ENCODE results near the gene FBRS. TPM values are rescaled to one million over a fixed set of nuclear protein-coding genes. Genes with fewer than 3 reads are reported as not detected.

The FBRS gene
- total RNA-seq, 2 experiments from 2014 or later, result 36.8 to 89.8 TPM

DNA sequence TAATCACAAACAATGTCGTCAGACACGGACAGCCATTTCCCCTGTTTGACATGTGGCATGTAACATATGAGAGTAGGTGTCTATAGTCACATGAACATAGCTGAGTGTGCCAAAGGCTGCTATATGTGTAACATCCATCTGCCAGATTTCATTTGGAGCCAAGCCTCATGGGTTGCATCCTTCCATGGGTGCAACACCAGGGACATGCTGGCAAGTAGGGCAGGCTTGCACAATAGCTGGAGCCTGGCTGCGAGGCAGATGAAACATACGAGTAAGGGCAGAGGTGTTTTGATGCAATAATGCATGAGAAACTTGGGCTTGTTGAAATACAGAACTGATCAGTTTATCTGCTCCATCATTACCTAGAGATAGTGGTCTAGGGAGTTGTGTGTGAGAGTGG lies 39.0 kb upstream of the FBRS start:
- Histone ChIP-seq H3K4me2 (ENCODE audit: low read length) (no peak overlapping the region), H4K20me1 (ENCODE audit: insufficient read depth, low read length) (no peaks in the 10 kb centered on the region), H3K27ac (ENCODE audit: low read depth, low read length, poor library complexity, severe bottlenecking) (no peak overlapping the region), H3K36me3 (ENCODE audit: insufficient read depth, low read length) (no peaks in the 10 kb centered on the region), H3K79me2 (ENCODE audit: insufficient read depth, low read depth, low read length) (no peaks in the 10 kb centered on the region), H3K9me3 (ENCODE audit: low read length) (peaks cover 7% of the 10 kb centered on the region; the same call in 1 of the 2 replicates), H2AFZ (ENCODE audit: low read length) (no peak overlapping the region), H3K4me1 (ENCODE audit: insufficient read depth, low read length, poor library complexity, severe bottlenecking) (peaks cover 11% of the 10 kb centered on the region), H3K9me2 (ENCODE audit: insufficient read depth, low read length) (no peaks in the 10 kb centered on the region), H3K4me3 (ENCODE audit: low read depth, low read length, poor library complexity, severe bottlenecking) (no peak overlapping the region)
- ChIA-PET POLR2A (interaction anchor here (0.6 to 1.2 kb wide), 3 partner anchors 17 to 207 kb away, joined by 3 to 4 read pairs (median 3); no protein-coding TSS in a partner anchor), CTCF (ENCODE audit: unreplicated experiment) (interaction anchor here (1.5 kb wide), 1 partner anchor 10 kb away, joined by 3 read pairs; no protein-coding TSS in a partner anchor)
- no TSS peak for BruUV-seq (replicated peaks)
- intact Hi-C loops (cut with micrococcal nuclease; ENCODE audit: unreplicated experiment), result no loop called here
- no peak for TF ChIP-seq EZH2phosphoT487 (IDR thresholded peaks at IDR 0.05; ENCODE audit: borderline replicate concordance, low read depth, low read length)
- no peak for DNase-seq (ENCODE audit: low spot score)

DNA sequence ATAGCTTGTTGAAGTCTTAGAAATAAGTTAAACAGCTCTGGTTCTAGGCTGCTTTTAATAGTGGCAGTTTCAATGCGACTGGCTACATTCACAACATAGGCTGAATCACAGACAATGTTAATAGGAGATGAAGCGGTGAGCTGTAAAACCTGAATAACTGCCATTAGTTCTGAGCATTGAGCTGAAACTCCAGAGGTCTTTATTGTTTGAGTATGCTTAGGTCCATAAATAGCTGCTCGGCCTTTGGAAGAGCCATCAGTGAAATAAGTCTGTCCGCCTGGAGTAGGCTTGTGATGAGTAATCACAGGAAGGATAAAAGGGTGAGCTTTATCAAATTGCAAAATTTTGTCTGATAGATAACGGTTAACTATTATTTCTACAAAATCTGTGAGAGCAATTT lies 38.6 kb upstream of the FBRS start:
- Histone ChIP-seq H4K20me1 (ENCODE audit: insufficient read depth, low read length) (no peaks in the 10 kb centered on the region), H3K36me3 (ENCODE audit: insufficient read depth, low read length) (no peaks in the 10 kb centered on the region), H2AFZ (ENCODE audit: low read length) (no peak overlapping the region), H3K9me2 (ENCODE audit: insufficient read depth, low read length) (no peaks in the 10 kb centered on the region), H3K4me2 (ENCODE audit: low read length) (no peak overlapping the region), H3K9me3 (ENCODE audit: low read length) (peaks cover 7% of the 10 kb centered on the region; the same call in 1 of the 2 replicates), H3K27ac (ENCODE audit: low read depth, low read length, poor library complexity, severe bottlenecking) (no peak overlapping the region), H3K4me1 (ENCODE audit: insufficient read depth, low read length, poor library complexity, severe bottlenecking) (peaks cover 9% of the 10 kb centered on the region), H3K79me2 (ENCODE audit: insufficient read depth, low read depth, low read length) (no peaks in the 10 kb centered on the region), H3K4me3 (ENCODE audit: low read depth, low read length, poor library complexity, severe bottlenecking) (no peak overlapping the region)
- no peak for TF ChIP-seq EZH2phosphoT487 (IDR thresholded peaks at IDR 0.05; ENCODE audit: borderline replicate concordance, low read depth, low read length)
- TF ChIP-seq, protein P1, sequence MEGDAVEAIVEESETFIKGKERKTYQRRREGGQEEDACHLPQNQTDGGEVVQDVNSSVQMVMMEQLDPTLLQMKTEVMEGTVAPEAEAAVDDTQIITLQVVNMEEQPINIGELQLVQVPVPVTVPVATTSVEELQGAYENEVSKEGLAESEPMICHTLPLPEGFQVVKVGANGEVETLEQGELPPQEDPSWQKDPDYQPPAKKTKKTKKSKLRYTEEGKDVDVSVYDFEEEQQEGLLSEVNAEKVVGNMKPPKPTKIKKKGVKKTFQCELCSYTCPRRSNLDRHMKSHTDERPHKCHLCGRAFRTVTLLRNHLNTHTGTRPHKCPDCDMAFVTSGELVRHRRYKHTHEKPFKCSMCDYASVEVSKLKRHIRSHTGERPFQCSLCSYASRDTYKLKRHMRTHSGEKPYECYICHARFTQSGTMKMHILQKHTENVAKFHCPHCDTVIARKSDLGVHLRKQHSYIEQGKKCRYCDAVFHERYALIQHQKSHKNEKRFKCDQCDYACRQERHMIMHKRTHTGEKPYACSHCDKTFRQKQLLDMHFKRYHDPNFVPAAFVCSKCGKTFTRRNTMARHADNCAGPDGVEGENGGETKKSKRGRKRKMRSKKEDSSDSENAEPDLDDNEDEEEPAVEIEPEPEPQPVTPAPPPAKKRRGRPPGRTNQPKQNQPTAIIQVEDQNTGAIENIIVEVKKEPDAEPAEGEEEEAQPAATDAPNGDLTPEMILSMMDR (conservative IDR thresholded peaks at IDR 0.05; ENCODE audit: low read length), result no peak
- DNase-seq (ENCODE audit: low spot score), result no peak
- POLR2A ChIA-PET, result interaction anchor here (0.6 to 1.2 kb wide), 5 partner anchors 13 to 208 kb away, joined by 3 to 6 read pairs (median 3); no protein-coding TSS in a partner anchor
- BruUV-seq (replicated peaks), result no TSS peak
- intact Hi-C loops (cut with micrococcal nuclease; ENCODE audit: unreplicated experiment), result no loop called here
- CTCF ChIA-PET (ENCODE audit: unreplicated experiment), result interaction anchor here (1.5 kb wide), 1 partner anchor 10 kb away, joined by 3 read pairs; no protein-coding TSS in a partner anchor

DNA sequence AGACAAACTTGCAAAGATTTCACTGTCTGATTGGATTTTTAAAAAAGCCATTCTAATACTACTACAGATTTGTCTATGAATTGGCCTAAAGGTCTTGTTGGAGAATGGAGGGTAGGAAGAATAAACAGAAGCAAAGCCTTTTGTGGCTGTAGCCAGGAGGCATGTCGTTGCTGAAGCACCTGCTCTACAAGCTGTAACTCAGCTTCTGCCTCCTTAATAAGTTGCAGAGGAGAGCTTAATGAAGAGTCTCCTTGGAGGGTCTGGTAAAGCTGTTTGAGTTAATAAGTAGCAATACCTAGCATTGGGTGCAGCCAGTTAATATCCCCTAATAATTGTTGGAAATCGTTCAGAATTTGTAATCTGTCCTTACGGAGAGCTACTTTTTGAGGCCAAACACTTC lies 38.1 kb upstream of the FBRS start:
- Histone ChIP-seq H3K4me3 (ENCODE audit: low read depth, low read length, poor library complexity, severe bottlenecking) (no peak overlapping the region), H4K20me1 (ENCODE audit: insufficient read depth, low read length) (no peaks in the 10 kb centered on the region), H3K9me3 (ENCODE audit: low read length) (peaks cover 7% of the 10 kb centered on the region; the same call in 1 of the 2 replicates), H2AFZ (ENCODE audit: low read length) (no peak overlapping the region), H3K4me2 (ENCODE audit: low read length) (no peak overlapping the region), H3K9me2 (ENCODE audit: insufficient read depth, low read length) (no peaks in the 10 kb centered on the region), H3K27ac (ENCODE audit: low read depth, low read length, poor library complexity, severe bottlenecking) (no peak overlapping the region), H3K36me3 (ENCODE audit: insufficient read depth, low read length) (no peaks in the 10 kb centered on the region), H3K4me1 (ENCODE audit: insufficient read depth, low read length, poor library complexity, severe bottlenecking) (peaks cover 8% of the 10 kb centered on the region), H3K79me2 (ENCODE audit: insufficient read depth, low read depth, low read length) (no peaks in the 10 kb centered on the region)
- ChIA-PET CTCF (ENCODE audit: unreplicated experiment) (interaction anchor here (1.5 kb wide), 1 partner anchor 9 kb away, joined by 3 read pairs; no protein-coding TSS in a partner anchor), POLR2A (interaction anchor here (0.6 to 1.2 kb wide), 6 partner anchors 12 to 208 kb away, joined by 3 to 6 read pairs (median 3); no protein-coding TSS in a partner anchor)
- intact Hi-C loops (cut with micrococcal nuclease; ENCODE audit: unreplicated experiment), result no loop called here
- TF ChIP-seq, protein P1 (conservative IDR thresholded peaks at IDR 0.05; ENCODE audit: low read length), result no peak
- no peak for TF ChIP-seq EZH2phosphoT487 (IDR thresholded peaks at IDR 0.05; ENCODE audit: borderline replicate concordance, low read depth, low read length)
- BruUV-seq (replicated peaks), result no TSS peak
- DNase-seq (ENCODE audit: low spot score), result no peak
